ENCODE measurements around the gene RIOK1.

The RIOK1 gene

DNA sequence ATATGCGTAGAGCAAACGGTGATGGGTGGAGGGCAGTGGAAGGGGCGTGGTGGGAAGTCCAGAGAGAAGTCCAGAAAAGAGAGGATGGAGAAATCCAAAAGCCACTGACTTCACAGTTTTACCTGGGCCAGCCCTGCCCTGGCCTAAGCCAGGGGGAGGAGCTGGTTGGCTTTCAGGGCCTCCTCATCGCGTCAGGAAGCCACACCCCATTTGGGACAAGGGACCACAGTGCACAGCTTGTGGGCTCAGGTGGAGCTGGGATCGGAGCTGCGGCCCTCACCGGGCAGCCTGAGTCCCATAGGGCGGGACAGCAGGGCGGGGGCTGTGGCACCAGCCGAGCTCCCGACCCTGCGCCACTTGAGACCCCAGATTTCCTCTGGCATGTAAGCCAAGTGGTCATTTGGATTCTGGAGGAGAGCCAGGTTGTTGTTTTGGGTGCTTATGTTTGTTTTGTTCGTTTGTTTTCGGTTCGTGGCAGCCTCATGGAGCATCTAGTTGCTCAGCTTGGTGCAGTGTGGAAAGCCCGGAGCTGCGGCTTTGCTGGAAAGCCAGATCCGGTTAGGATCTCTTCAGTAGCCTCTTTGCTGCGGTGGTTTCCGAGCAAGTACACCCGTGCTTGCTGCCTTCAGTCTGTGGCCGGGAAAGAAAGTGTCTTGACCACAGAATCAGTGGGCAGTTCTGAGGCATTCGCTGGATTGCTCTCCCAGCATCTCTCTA lies 42.2 kb downstream of the RIOK1 start:
- TF ChIP-seq POLR2A (IDR thresholded peaks at IDR 0.05; ENCODE audit: low read depth, low read length) (no peak), TAF1 (IDR thresholded peaks at IDR 0.05; ENCODE audit: borderline replicate concordance, low read depth, low read length) (no peak), POLR2AphosphoS5 (IDR thresholded peaks at IDR 0.05; ENCODE audit: low read depth, low read length) (no peak)
- DNase-seq (ENCODE audit: insufficient read length) (no peak), FAIRE-seq (no peak)

DNA sequence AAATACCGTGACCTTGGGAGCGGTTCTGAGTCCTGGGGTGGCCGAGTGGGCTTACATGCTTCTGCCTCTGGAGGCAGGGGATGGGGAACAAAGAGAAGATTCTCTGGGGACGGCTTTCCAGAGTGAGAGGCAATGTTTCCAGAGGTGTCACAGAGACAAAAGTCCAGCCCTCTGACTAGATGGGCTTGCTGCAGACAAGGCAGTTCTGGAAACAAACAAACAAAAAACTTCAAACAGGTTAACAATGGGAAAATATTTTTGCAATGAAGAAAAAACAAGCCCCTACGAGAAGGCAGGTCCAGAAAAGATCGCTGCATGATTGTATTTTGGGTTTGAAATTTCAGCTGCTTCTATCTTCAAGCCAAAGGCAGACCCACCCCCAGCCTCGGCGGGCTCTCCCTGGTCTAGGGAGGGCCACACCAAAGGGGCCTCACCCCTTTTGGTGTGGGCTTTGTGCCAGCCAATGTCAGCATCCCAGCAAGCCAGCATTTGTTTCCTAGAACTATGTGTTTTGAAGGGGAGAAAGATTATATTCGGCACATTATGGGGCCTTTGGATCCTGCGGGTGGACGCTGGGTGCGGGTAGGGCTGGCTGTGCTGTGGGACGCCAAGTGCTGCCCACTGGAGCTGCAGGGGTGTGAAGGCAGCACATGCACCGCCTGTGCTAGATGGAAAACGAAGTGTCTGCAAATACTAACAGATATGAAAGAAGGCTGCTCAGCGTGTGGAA lies 42.9 kb downstream of the RIOK1 start:
- no peak for FAIRE-seq
- no peak for DNase-seq (ENCODE audit: insufficient read length)
- TF ChIP-seq TAF1 (IDR thresholded peaks at IDR 0.05; ENCODE audit: borderline replicate concordance, low read depth, low read length) (no peak), POLR2A (IDR thresholded peaks at IDR 0.05; ENCODE audit: low read depth, low read length) (no peak), POLR2AphosphoS5 (IDR thresholded peaks at IDR 0.05; ENCODE audit: low read depth, low read length) (no peak)

DNA sequence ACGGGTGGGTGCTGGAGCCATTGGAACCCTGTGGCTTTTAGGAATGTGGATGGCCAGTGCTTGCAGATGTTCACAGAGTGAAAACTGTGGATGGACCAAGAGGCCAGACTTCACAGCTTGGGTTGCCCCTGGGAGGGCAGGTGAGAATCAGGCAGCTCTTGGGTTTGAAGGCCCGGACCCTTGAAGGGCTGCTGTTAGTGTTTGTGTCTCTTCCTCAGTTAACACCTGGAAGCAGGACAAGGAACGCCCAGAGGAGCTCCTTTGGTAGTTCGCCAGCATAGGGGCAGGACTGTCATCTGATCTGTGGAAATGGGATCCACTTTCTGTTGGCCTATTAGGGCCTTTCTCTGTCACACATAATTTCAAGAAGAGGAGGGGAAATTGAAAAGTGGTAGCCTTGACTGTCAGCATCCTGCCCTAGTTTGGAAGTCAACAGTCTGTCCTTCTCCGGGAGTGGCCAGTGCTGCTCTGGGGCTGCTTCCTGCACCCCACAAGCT lies 43.6 kb downstream of the RIOK1 start:
- no peak for DNase-seq (ENCODE audit: insufficient read length)
- no peak for TF ChIP-seq TAF1 (IDR thresholded peaks at IDR 0.05; ENCODE audit: borderline replicate concordance, low read depth, low read length)
- TF ChIP-seq POLR2A (IDR thresholded peaks at IDR 0.05; ENCODE audit: low read depth, low read length): no peak
- TF ChIP-seq POLR2AphosphoS5 (IDR thresholded peaks at IDR 0.05; ENCODE audit: low read depth, low read length): no peak
- FAIRE-seq: no peak

GRCh38 chr6:7434672-7435071 lies 45.1 kb downstream of the RIOK1 start:
- DNase-seq (ENCODE audit: insufficient read length) (no peak), FAIRE-seq (no peak)
- no peak for TF ChIP-seq TAF1 (IDR thresholded peaks at IDR 0.05; ENCODE audit: borderline replicate concordance, low read depth, low read length)
- TF ChIP-seq POLR2AphosphoS5 (IDR thresholded peaks at IDR 0.05; ENCODE audit: low read depth, low read length): no peak
- no peak for TF ChIP-seq POLR2A (IDR thresholded peaks at IDR 0.05; ENCODE audit: low read depth, low read length)

DNA sequence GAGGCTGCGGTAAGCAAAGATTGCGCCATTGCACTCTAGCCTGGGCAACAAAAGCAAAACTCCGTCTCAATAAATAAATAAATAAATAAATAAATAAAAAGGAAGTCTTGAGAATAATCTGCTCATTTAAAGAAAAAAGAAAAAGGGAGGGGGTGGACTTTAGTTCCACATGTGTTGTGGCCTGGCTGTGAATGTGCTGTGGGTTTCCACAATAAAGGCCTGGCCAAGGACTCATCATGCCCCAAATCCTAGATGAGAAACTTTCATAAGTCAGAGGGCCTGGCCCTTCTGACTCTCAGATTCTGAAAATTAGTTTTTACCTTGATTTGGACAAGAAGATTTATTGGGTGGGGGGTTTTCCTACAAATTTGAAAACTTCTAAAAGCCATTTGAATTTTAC lies 48.4 kb downstream of the RIOK1 start:
- DNase-seq (ENCODE audit: insufficient read length) (no peak), FAIRE-seq (no peak)
- no peak for TF ChIP-seq POLR2A (IDR thresholded peaks at IDR 0.05; ENCODE audit: low read depth, low read length)
- no peak for TF ChIP-seq POLR2AphosphoS5 (IDR thresholded peaks at IDR 0.05; ENCODE audit: low read depth, low read length)
- TF ChIP-seq TAF1 (IDR thresholded peaks at IDR 0.05; ENCODE audit: borderline replicate concordance, low read depth, low read length): no peak

- no peak for FAIRE-seq
Measured at GRCh38 chr6:7439228-7439627, 49.6 kb downstream of the RIOK1 start.

GRCh38 chr6:7440476-7440875 lies 50.9 kb downstream of the RIOK1 start:
- FAIRE-seq (no peak), DNase-seq (ENCODE audit: insufficient read length) (no peak)
- TF ChIP-seq TAF1 (IDR thresholded peaks at IDR 0.05; ENCODE audit: borderline replicate concordance, low read depth, low read length) (no peak), POLR2AphosphoS5 (IDR thresholded peaks at IDR 0.05; ENCODE audit: low read depth, low read length) (no peak), POLR2A (IDR thresholded peaks at IDR 0.05; ENCODE audit: low read depth, low read length) (no peak)

More at GRCh38 chr6:7439228-7439627, 49.6 kb downstream of the RIOK1 start:
- TF ChIP-seq TAF1 (IDR thresholded peaks at IDR 0.05; ENCODE audit: borderline replicate concordance, low read depth, low read length): no peak
- no peak for TF ChIP-seq POLR2A (IDR thresholded peaks at IDR 0.05; ENCODE audit: low read depth, low read length)
- no peak for TF ChIP-seq POLR2AphosphoS5 (IDR thresholded peaks at IDR 0.05; ENCODE audit: low read depth, low read length)
- DNase-seq (ENCODE audit: insufficient read length): no peak

GRCh38 chr6:7441048-7441775 lies 51.6 kb downstream of the RIOK1 start:
- TF ChIP-seq TAF1 (IDR thresholded peaks at IDR 0.05; ENCODE audit: borderline replicate concordance, low read depth, low read length): no peak
- no peak for TF ChIP-seq POLR2A (IDR thresholded peaks at IDR 0.05; ENCODE audit: low read depth, low read length)
- TF ChIP-seq POLR2AphosphoS5 (IDR thresholded peaks at IDR 0.05; ENCODE audit: low read depth, low read length): no peak
- DNase-seq (ENCODE audit: insufficient read length) (no peak), FAIRE-seq (no peak)

DNA sequence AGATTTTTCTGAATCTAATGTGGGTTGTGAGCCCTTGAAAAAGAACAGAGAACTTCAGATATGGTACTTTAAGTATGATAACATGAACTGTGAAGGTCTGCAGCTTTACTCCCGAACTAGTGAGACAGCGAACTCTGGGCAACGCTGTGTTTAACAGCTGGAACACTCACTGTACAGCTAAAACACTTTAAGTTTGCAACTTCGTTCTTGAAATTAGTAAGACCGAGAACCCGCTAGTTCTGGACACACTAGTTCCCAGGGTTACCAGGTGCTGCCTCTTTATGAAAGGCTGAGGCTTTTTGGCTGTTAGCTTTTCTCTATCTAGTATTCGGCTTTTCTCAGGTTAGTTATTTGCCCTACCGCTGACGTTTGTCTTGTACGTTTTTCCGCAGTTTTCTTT lies 52.9 kb downstream of the RIOK1 start:
- DNase-seq (ENCODE audit: insufficient read length) (no peak), FAIRE-seq (no peak)
- TF ChIP-seq POLR2AphosphoS5 (IDR thresholded peaks at IDR 0.05; ENCODE audit: low read depth, low read length) (no peak), POLR2A (IDR thresholded peaks at IDR 0.05; ENCODE audit: low read depth, low read length) (no peak)

DNA sequence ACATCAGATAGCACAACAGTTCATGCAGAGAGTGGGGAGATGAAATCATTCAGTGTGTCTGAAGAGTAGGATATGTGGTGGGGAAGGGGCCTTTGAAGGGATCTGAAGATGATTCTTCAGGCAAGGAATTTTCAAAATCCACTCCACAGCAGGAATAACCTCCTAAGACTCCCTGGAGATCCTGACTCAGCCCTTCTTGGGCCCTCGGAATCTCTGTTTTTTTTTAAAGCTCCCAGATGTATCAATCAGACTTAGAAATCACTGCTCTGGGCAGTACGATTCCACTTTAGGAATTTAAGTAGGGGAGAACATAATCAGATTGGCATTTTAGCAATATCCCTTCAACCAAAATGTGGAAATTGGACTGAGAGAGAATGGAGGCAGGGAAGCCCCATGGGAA lies 55.5 kb downstream of the RIOK1 start:
- no peak for DNase-seq (ENCODE audit: insufficient read length)
- TF ChIP-seq POLR2A (IDR thresholded peaks at IDR 0.05; ENCODE audit: low read depth, low read length): no peak
- TF ChIP-seq POLR2AphosphoS5 (IDR thresholded peaks at IDR 0.05; ENCODE audit: low read depth, low read length): no peak
- no peak for FAIRE-seq

DNA sequence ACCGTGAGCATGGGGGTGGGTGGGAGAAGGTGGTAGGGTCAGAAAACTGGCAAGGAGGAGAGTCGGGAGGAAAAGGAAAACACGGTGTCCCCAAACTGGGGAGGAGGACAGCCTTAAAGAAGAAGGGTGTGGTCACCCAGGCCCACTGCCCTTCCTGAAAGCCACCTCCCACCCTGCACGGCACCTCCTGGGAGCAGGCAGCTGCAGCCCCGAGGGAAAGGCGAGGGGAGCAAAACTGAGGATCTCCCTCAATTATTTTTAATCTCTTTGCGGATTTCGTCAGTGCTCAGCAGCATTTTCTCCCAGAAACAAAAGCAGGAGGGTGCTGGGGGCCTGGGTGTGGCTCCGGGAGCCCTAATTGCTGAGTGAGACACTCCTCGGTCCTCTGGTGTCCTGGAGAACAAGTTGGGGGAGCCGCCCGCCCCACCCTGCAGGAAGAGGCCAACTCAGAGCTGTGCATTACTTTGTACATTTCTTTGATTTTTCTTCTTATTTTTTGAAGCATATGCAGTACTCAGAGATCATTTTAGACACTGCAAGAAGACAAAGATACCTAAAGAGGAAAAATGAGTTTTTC lies 56.4 kb downstream of the RIOK1 start:
- no peak for FAIRE-seq
- TF ChIP-seq POLR2A (IDR thresholded peaks at IDR 0.05; ENCODE audit: low read depth, low read length) (no peak), TAF1 (IDR thresholded peaks at IDR 0.05; ENCODE audit: borderline replicate concordance, low read depth, low read length) (no peak), POLR2AphosphoS5 (IDR thresholded peaks at IDR 0.05; ENCODE audit: low read depth, low read length) (no peak)
- no peak for DNase-seq (ENCODE audit: insufficient read length)

All from GM12892 (cell line).